H1 (cell line): ENCODE results near the gene LRP8. TPM values are rescaled to one million over a fixed set of nuclear protein-coding genes. Genes with fewer than 3 reads are reported as not detected.

Experiments used
- CTCF ChIA-PET: fragments of 300-600 bp; sonication (Branson Sonifier 250); formaldehyde crosslinking; loops from one replicate; lab custom pipeline; 2021; ENCODE audit not compliant: partially characterized antibody; lab: Charles Lee
- POLR2A ChIA-PET: fragments of 300-600 bp; sonication (Branson Sonifier 250); formaldehyde crosslinking; loops from one replicate; lab custom pipeline; 2021; ENCODE audit warnings: inconsistent platforms; ENCODE audit not compliant: partially characterized antibody; lab: Charles Lee
- DNase-seq, 2 experiments: peaks; one replicate each; pipeline versions ENCODE4 v3.0.0 to v3.0.0-alpha.2; 2010 to 2022; ENCODE audit warnings: low spot score in 2 of 2, low read depth in 1 of 2, mixed read lengths in 1 of 2
- FAIRE-seq: peaks from 2 replicates; lab custom pipeline; 2011; peaks lifted over from hg19 to GRCh38; lab: Jason Lieb, UNC
- H2AFZ ChIP-seq: 2 replicates; pipeline ENCODE4 v1.8.1; 2012; ENCODE audit warnings: low read length, inconsistent platforms
- H2AK5ac ChIP-seq: 2 replicates; pipeline ENCODE4 v1.6.1; 2013; ENCODE audit warnings: low read depth, low read length
- H2BK120ac ChIP-seq: replicated peaks from 2 replicates; pipeline ENCODE3; 2013; ENCODE audit warnings: low read depth, low read length, inconsistent platforms
- H2BK12ac ChIP-seq: 2 replicates; pipeline ENCODE4 v1.6.1; 2013; ENCODE audit warnings: low read depth, low read length
- H2BK15ac ChIP-seq: 2 replicates; pipeline ENCODE4 v1.6.1; 2013; ENCODE audit warnings: low read length
- H2BK20ac ChIP-seq: 2 replicates; pipeline ENCODE4 v1.6.1; 2013; ENCODE audit warnings: low read length
- H2BK5ac ChIP-seq: 2 replicates; pipeline ENCODE4 v1.6.1; 2013; ENCODE audit warnings: low read depth, low read length
- H3K14ac ChIP-seq: 2 replicates; pipeline ENCODE4 v1.6.1; 2013; ENCODE audit warnings: inconsistent platforms; ENCODE audit not compliant: insufficient read length
- H3K18ac ChIP-seq: 2 replicates; pipeline ENCODE4 v1.6.1; 2013; ENCODE audit warnings: low read length; ENCODE audit errors: extremely low read depth
- H3K23ac ChIP-seq: 2 replicates; pipeline ENCODE4 v1.6.1; 2013; ENCODE audit warnings: inconsistent platforms; ENCODE audit not compliant: insufficient read length
- H3K23me2 ChIP-seq: 2 replicates; pipeline ENCODE4 v1.6.1; 2013; ENCODE audit warnings: low read depth, low read length
- H3K27ac ChIP-seq: 2 replicates; pipeline ENCODE4 v1.6.1; 2011; ENCODE audit warnings: low read depth, low read length, inconsistent platforms
- H3K27me3 ChIP-seq, 4 experiments: replicated peaks in 1 of 4; 1 replicate in 1 of 4; 2 replicates in 3 of 4; pipeline versions ENCODE4 v1.6.1 to v1.8.1; 2011 to 2013; ENCODE audit warnings: low read length in 3 of 4, mild to moderate bottlenecking in 3 of 4, inconsistent platforms in 2 of 4, mixed read lengths in 2 of 4, moderate library complexity in 1 of 4; ENCODE audit not compliant: control insufficient read depth in 3 of 4, insufficient read depth in 3 of 4; ENCODE audit errors: extremely low read depth in 1 of 4
- H3K36me3 ChIP-seq, 4 experiments: 2 replicates each; pipeline versions ENCODE4 v1.6.1 to v1.8.1; 2011 to 2013; ENCODE audit warnings: mild to moderate bottlenecking in 4 of 4, low read length in 3 of 4, moderate library complexity in 2 of 4, control low read depth in 1 of 4, inconsistent platforms in 1 of 4; ENCODE audit not compliant: insufficient read depth in 4 of 4, control insufficient read depth in 2 of 4
- H3K4ac ChIP-seq: replicated peaks from 2 replicates; pipeline ENCODE3; 2013; ENCODE audit warnings: low read length, low read depth, mixed read lengths, inconsistent platforms; ENCODE audit not compliant: insufficient read length
- H3K4me1 ChIP-seq, 4 experiments: replicated peaks in 1 of 4; 1 replicate in 1 of 4; 2 replicates in 3 of 4; pipeline versions ENCODE4 v1.6.1 to v1.8.1; 2011 to 2013; ENCODE audit warnings: low read length in 3 of 4, inconsistent platforms in 2 of 4, mixed read lengths in 1 of 4; ENCODE audit not compliant: insufficient read depth in 4 of 4, control insufficient read depth in 3 of 4
- H3K4me2 ChIP-seq, 2 experiments: 2 replicates each; pipeline versions ENCODE4 v1.6.1 to v1.8.1; 2011 to 2013; ENCODE audit warnings: low read depth in 2 of 2, low read length in 2 of 2, control low read depth in 1 of 2, inconsistent platforms in 1 of 2, mild to moderate bottlenecking in 1 of 2; ENCODE audit not compliant: insufficient read depth in 1 of 2
- H3K4me3 ChIP-seq, 4 experiments: fragments of 200-600, 300-600 bp in 1 of 4; sonication (generic), shearing (Covaris generic), sonication (Bioruptor Twin) in 1 of 4; 2 replicates each; pipeline versions ENCODE4 v1.5.1 to v1.8.1; 2011 to 2016; ENCODE audit warnings: low read length in 4 of 4, low read depth in 3 of 4, control low read depth in 2 of 4, inconsistent platforms in 2 of 4, mild to moderate bottlenecking in 2 of 4, mixed read lengths in 1 of 4, moderate library complexity in 1 of 4; ENCODE audit not compliant: insufficient read depth in 2 of 4; ENCODE audit errors: extremely low read depth in 1 of 4
- H3K56ac ChIP-seq: replicated peaks from 2 replicates; pipeline ENCODE3; 2013; ENCODE audit warnings: low read depth, mild to moderate bottlenecking, mixed read lengths, low read length, inconsistent platforms; ENCODE audit not compliant: insufficient read length
- H3K79me1 ChIP-seq: 2 replicates; pipeline ENCODE4 v1.6.1; 2013; ENCODE audit warnings: low read depth, low read length, control low read depth
- H3K79me2 ChIP-seq, 2 experiments: 2 replicates each; pipeline versions ENCODE4 v1.6.1 to v1.8.1; 2012 to 2013; ENCODE audit warnings: low read length in 2 of 2, mild to moderate bottlenecking in 2 of 2, inconsistent platforms in 1 of 2; ENCODE audit not compliant: insufficient read depth in 2 of 2, control insufficient read depth in 1 of 2
- H3K9ac ChIP-seq, 4 experiments: replicated peaks in 1 of 4; 1 replicate in 1 of 4; 2 replicates in 3 of 4; pipeline versions ENCODE4 v1.6.1 to v1.8.1; 2011 to 2013; ENCODE audit warnings: low read depth in 3 of 4, low read length in 3 of 4, control low read depth in 2 of 4, mild to moderate bottlenecking in 2 of 4, moderate library complexity in 2 of 4, inconsistent platforms in 1 of 4; ENCODE audit errors: extremely low read depth in 1 of 4
- H3K9me3 ChIP-seq, 2 experiments: 2 replicates each; pipeline versions ENCODE4 v1.6.1 to v1.8.1; 2012 to 2013; ENCODE audit warnings: mild to moderate bottlenecking in 2 of 2, moderate library complexity in 2 of 2, control low read depth in 1 of 2, inconsistent platforms in 1 of 2, low read depth in 1 of 2, low read length in 1 of 2, mixed read lengths in 1 of 2; ENCODE audit not compliant: insufficient read depth in 2 of 2
- H4K20me1 ChIP-seq, 2 experiments: replicated peaks in 1 of 2; 2 replicates each; pipeline versions ENCODE3 to v1.8.1; 2011 to 2013; ENCODE audit warnings: inconsistent platforms in 2 of 2, low read length in 2 of 2, mild to moderate bottlenecking in 1 of 2; ENCODE audit not compliant: insufficient read depth in 2 of 2, control insufficient read depth in 1 of 2
- H4K5ac ChIP-seq: 2 replicates; pipeline ENCODE4 v1.6.1; 2013; ENCODE audit warnings: low read length, low read depth, mixed read lengths, inconsistent platforms; ENCODE audit not compliant: insufficient read length
- H4K8ac ChIP-seq: 2 replicates; pipeline ENCODE4 v1.8.0; 2013; ENCODE audit warnings: mild to moderate bottlenecking, moderate library complexity, low read length, inconsistent platforms; ENCODE audit not compliant: insufficient read depth; ENCODE audit errors: extremely low read depth
- H4K91ac ChIP-seq: replicated peaks from 2 replicates; pipeline ENCODE3; 2013; ENCODE audit warnings: low read length, mixed read lengths, inconsistent platforms; ENCODE audit not compliant: insufficient read length
- BACH1 ChIP-seq: IDR thresholded peaks from 2 replicates; pipeline ENCODE4 v1.6.1; 2012; ENCODE audit warnings: low read length, improper control_type of control experiment
- CHD1 ChIP-seq: IDR thresholded peaks from 2 replicates; pipeline ENCODE4 v1.6.1; 2012; ENCODE audit warnings: low read depth, low read length, improper control_type of control experiment
- CHD2 ChIP-seq: IDR thresholded peaks from 2 replicates; pipeline ENCODE4 v1.6.1; 2012; ENCODE audit warnings: low read length, improper control_type of control experiment
- EZH2 ChIP-seq: fragments of 200-600 bp; sonication (generic); IDR thresholded peaks from 2 replicates; pipeline ENCODE4 v1.7.1; 2012; ENCODE audit warnings: low read depth, mild to moderate bottlenecking, moderate library complexity, low read length, inconsistent platforms; ENCODE audit not compliant: severe bottlenecking
- GTF2F1 ChIP-seq: IDR thresholded peaks from 2 replicates; pipeline ENCODE4 v1.6.1; 2012; ENCODE audit warnings: low read depth, low read length, improper control_type of control experiment, borderline replicate concordance
- HDAC2 ChIP-seq, 2 experiments: fragments of 300-600 bp in 1 of 2; sonication (generic) in 1 of 2; IDR thresholded peaks; 2 replicates each; pipeline ENCODE4 v1.6.1; 2011 to 2012; ENCODE audit warnings: low read depth in 2 of 2, low read length in 2 of 2, mild to moderate bottlenecking in 2 of 2, moderate library complexity in 2 of 2, borderline replicate concordance in 1 of 2, inconsistent platforms in 1 of 2
- HDAC6 ChIP-seq: IDR thresholded peaks from one replicate; pipeline ENCODE4 v1.7.1; 2012; ENCODE audit warnings: low read depth, mild to moderate bottlenecking, inconsistent platforms, low read length, moderate library complexity
- POLR2A ChIP-seq, 2 experiments: IDR thresholded peaks; 1 replicate in 1 of 2; 2 replicates in 1 of 2; pipeline ENCODE4 v1.6.1; 2011; ENCODE audit warnings: low read depth in 2 of 2, low read length in 2 of 2, mild to moderate bottlenecking in 2 of 2; ENCODE audit errors: control extremely low read depth in 1 of 2
- SIX5 ChIP-seq: IDR thresholded peaks from 2 replicates; pipeline ENCODE4 v1.6.1; 2011; ENCODE audit warnings: mild to moderate bottlenecking, low read depth, low read length
- ZNF274 ChIP-seq: IDR thresholded peaks from 2 replicates; pipeline ENCODE4 v1.7.0; 2012; ENCODE audit warnings: low read length, borderline replicate concordance; ENCODE audit errors: extremely low read depth
- WGBS, 2 experiments: shearing (Covaris generic) in 1 of 2; methylation state at CpG; one replicate each; pipeline versions ENCODE4 v1.1.6 to v1.1.7; 2013 to 2015; ENCODE audit warnings: low lambda C conversion rate in 2 of 2, mixed read lengths in 2 of 2, inconsistent platforms in 1 of 2, low coverage in 1 of 2, missing lambda C conversion rate in 1 of 2; ENCODE audit not compliant: insufficient replicate concordance in 2 of 2, insufficient coverage in 1 of 2, insufficient read length in 1 of 2; ENCODE audit errors: extremely low coverage in 1 of 2, missing lambda C conversion rate in 1 of 2; 5-methylcytosine and 5-hydroxymethylcytosine counted together
- polyA plus RNA-seq, 7 experiments: library from polyadenylated mRNA; depleted of rRNA in 3 of 7; stranded (reverse) in 5 of 7; unstranded in 2 of 7; fragments of >200 nt in 5 of 7; fragments of 200-250 nt in 2 of 7; gene quantifications; 1 replicate in 5 of 7; 2 replicates in 1 of 7; 4 replicates in 1 of 7; pipeline versions ENCODE4 v1.2.1 to v1.2.3, GENCODE V29; 2011 to 2013; ENCODE audit warnings: missing spikeins in 2 of 7, mixed read lengths in 2 of 7
- total RNA-seq: library from RNA; stranded (reverse); fragmentation: NEBNext Ultra II Directional; extraction: Animal tissue kit (Norgen Biotek cat#: 25700); gene quantifications from 2 replicates; pipeline ENCODE4 v1.2.1, GENCODE V29; 2021
- TF ChIP-seq, protein P1 (sequence below): IDR thresholded peaks from 2 replicates; pipeline ENCODE4 v1.6.1; 2012; ENCODE audit warnings: inconsistent platforms

The LRP8 gene
- total and polyA plus RNA-seq, 2 of the 8 experiments (the other 6 are each of a cell fraction or from before 2014, with no cell fraction given) = 63.2 to 66.4 TPM

DNA sequence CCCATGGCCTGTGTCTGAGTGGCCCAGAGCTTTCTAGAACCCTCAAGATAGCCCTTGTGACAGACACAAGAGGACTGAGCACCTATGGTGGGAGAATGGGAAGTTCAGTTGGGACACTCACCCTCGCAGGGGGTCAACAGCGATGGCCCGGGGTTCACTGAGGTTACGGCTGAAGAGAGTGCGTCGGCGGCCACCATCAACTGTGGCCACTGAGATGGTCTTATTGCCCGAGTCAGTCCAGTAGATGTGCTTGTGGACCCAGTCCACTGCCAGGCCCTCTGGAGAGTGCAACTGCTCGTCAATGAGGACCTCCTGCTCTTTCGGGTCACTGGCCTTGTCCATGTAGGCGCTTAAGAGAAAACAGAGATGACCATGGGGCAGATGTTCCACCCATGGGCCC lies 63.8 kb downstream of the LRP8 start:
- no peak overlapping the region for H4K5ac ChIP-seq
- TF ChIP-seq EZH2 (no peak), HDAC2 (IDR thresholded peaks at IDR 0.05; ENCODE audit: borderline replicate concordance in 1 of 2, low read depth in 2 of 2, low read length in 2 of 2) (no peak), GTF2F1 (no peak), CHD1 (no peak), CHD2 (no peak), BACH1 (no peak), SIX5 (no peak), ZNF274 (no peak), POLR2A (IDR thresholded peaks at IDR 0.05; ENCODE audit: control extremely low read depth in 1 of 2, low read depth in 2 of 2, low read length in 2 of 2) (no peak), HDAC6 (no peak)
- TF ChIP-seq, protein P1, sequence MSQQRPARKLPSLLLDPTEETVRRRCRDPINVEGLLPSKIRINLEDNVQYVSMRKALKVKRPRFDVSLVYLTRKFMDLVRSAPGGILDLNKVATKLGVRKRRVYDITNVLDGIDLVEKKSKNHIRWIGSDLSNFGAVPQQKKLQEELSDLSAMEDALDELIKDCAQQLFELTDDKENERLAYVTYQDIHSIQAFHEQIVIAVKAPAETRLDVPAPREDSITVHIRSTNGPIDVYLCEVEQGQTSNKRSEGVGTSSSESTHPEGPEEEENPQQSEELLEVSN = no peak
- peaks cover 42 to 91% (median 83%) of the 10 kb centered on the region in 4 experiments for H3K36me3 ChIP-seq
- no peak overlapping the region for H2BK5ac ChIP-seq
- no peaks in the 10 kb centered on the region for H3K23me2 ChIP-seq
- no peak overlapping the region for H3K56ac ChIP-seq
- ChIA-PET CTCF (interaction anchor here (1.0 to 4.1 kb wide), 3 partner anchors 14 to 209 kb away, joined by 3 to 18 read pairs (median 3); no protein-coding TSS in a partner anchor), POLR2A (interaction anchor here (1.4 kb wide), 1 partner anchor 12 kb away, joined by 4 read pairs; no protein-coding TSS in a partner anchor)
- H3K9ac ChIP-seq = no peak overlapping the region
- H3K18ac ChIP-seq = no peak overlapping the region
- 93% methylated on average over 11 of the region's 11 CpGs; no CpG with 5 or more reads in 1 of the 2 experiments for WGBS, 2 experiments
- FAIRE-seq (no peak), DNase-seq (no peak)
- H3K4ac ChIP-seq = no peak overlapping the region
- H3K79me2 ChIP-seq = no peaks in the 10 kb centered on the region
- H4K91ac ChIP-seq = no peak overlapping the region
- no peak overlapping the region for H2BK120ac ChIP-seq
- H3K14ac ChIP-seq = no peak overlapping the region
- H2BK12ac ChIP-seq = no peak overlapping the region
- H3K4me1 ChIP-seq = no peaks in the 10 kb centered on the region
- no peak overlapping the region for H3K4me3 ChIP-seq
- no peaks in the 10 kb centered on the region for H3K9me3 ChIP-seq
- H4K8ac ChIP-seq = no peak overlapping the region
- no peak overlapping the region for H2BK15ac ChIP-seq
- H3K23ac ChIP-seq = no peak overlapping the region
- no peak overlapping the region for H3K27ac ChIP-seq
- H2AFZ ChIP-seq = no peak overlapping the region
- H2AK5ac ChIP-seq = no peak overlapping the region
- H3K79me1 ChIP-seq = no peaks in the 10 kb centered on the region
- no peak overlapping the region for H2BK20ac ChIP-seq
- no peak overlapping the region for H3K4me2 ChIP-seq
- H3K27me3 ChIP-seq = no peaks in the 10 kb centered on the region
- H4K20me1 ChIP-seq = peaks cover 0 to 6% of the 10 kb centered on the region in 2 experiments
